Activated CD8-positive, alpha-beta memory T cell treated with anti-CD3 and anti-CD28 coated beads, Interleukin-2, amount 10 ng/mL, durations not matched to agents 7 days and 5 days (primary cell): Measurements from ENCODE around the gene SZRD1. TPM values are rescaled to one million over a fixed set of nuclear protein-coding genes. Genes with fewer than 3 reads are reported as not detected.

Experiments used
- ATAC-seq: fragments of 150-1000 bp; cut with Tn5 transposase; one replicate; pipeline ENCODE4 v1.10.0; 2021; ENCODE audit warnings: moderate library complexity
- CTCF ChIA-PET: fragments of 350-600 bp; sonication (Branson Sonifier 250); formaldehyde crosslinking; loops from one replicate; lab custom pipeline; 2021; ENCODE audit warnings: antibody characterized with exemption; lab: Charles Lee
- DNase-seq: peaks from one replicate; pipeline ENCODE4 v3.0.0-alpha.2; 2020
- H3K27ac Mint-ChIP-seq: one replicate; pipeline ENCODE4 v1.8.0; 2021; ENCODE audit warnings: mild to moderate bottlenecking, mixed read lengths
- H3K27me3 Mint-ChIP-seq: one replicate; pipeline ENCODE4 v1.8.0; 2021; ENCODE audit warnings: mixed read lengths
- H3K36me3 Mint-ChIP-seq: one replicate; pipeline ENCODE4 v1.8.0; 2021; ENCODE audit warnings: mild to moderate bottlenecking, mixed read lengths
- H3K4me1 Mint-ChIP-seq: one replicate; pipeline ENCODE4 v1.8.0; 2021; ENCODE audit warnings: mixed read lengths
- H3K4me3 Mint-ChIP-seq: one replicate; pipeline ENCODE4 v1.8.0; 2021; ENCODE audit warnings: mild to moderate bottlenecking, moderate library complexity, mixed read lengths
- H3K9me3 Mint-ChIP-seq: one replicate; pipeline ENCODE4 v1.8.0; 2022; ENCODE audit warnings: low read depth, mixed read lengths
- total RNA-seq, 2 experiments: library from RNA; stranded (reverse); gene quantifications; one replicate each; pipeline ENCODE4 v1.2.3, GENCODE V29; 2021

The SZRD1 gene
- total RNA-seq, 2 experiments from 2014 or later, result 161 to 189 TPM

DNA sequence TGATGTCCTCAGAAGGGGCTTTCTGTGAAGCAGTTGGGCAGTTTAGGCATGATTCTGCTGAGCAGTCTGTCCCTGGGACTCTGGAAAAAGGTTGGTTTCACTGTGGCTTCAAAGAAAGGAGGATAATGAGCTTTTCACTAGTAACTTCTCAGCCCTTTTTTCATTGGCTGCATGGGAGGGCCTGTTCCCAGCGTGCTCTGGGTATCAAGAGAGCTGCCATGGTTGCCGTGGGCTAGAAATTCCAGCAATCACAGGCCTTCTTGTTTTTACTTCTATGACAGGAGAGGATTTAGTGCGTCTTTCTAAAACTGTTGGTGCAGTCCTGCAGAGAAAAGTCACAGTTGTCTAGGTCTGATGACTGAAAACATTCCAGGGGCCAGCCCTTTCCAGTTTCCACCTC, 7.2 kb downstream of the SZRD1 start:
- Mint-ChIP-seq H3K4me1 (peaks cover 67% of the 10 kb centered on the region), H3K27ac (peak overlapping the region; percentile 69), H3K4me3 (no peak overlapping the region), H3K9me3 (no peaks in the 10 kb centered on the region), H3K36me3 (peaks cover 30% of the 10 kb centered on the region), H3K27me3 (no peaks in the 10 kb centered on the region)
- ATAC-seq (no peak), DNase-seq (no peak)
- CTCF ChIA-PET, result interaction anchor here (1.3 to 2.1 kb wide), 4 partner anchors 12 to 130 kb away, joined by 3 to 7 read pairs (median 3); partner anchors contain the start of gene NECAP2

DNA sequence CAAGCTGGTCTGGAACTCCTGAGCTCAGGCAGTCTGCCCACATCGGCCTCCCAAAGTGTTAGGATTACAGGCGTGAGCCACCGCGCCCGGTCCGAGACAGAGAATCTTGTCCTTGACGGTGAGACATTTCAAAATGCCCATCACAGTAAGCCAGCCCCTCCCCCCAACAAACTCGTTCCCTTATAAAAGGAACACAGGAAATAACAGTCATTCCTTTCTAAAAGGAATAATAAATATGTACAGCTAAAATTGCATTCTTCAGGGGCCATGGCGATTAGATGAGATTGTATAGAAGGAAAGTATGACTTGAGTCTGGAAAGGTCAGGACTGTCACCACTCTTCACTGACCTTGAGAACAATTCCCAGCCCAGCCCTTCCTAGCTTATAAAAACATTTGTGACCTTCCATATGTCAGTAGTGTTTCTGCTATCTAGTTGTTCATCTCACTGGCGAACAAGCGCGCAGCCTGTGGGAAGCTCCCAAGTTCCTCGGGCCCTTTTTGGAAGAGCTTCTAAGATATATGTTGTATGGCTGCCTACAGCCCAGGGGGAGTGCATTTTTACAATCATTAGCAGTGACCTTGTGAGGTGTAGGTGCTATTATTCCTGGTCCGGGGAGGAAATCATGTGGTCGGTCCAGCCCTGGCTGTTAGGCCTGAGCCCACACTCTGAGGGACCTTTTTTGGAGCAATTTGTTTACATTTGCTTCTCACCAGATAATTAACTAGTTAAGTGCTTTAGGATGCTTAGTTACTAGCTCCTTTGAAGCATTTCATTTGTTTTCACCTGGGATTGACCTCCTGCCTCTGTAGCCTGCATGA, 8.7 kb downstream of the SZRD1 start:
- Mint-ChIP-seq H3K4me1 (peaks cover 59% of the 10 kb centered on the region), H3K36me3 (peaks cover 31% of the 10 kb centered on the region), H3K27me3 (no peaks in the 10 kb centered on the region), H3K4me3 (no peak overlapping the region), H3K9me3 (no peaks in the 10 kb centered on the region), H3K27ac (peak overlapping the region; percentile 27)
- no peak for DNase-seq
- ATAC-seq, result no peak
- CTCF ChIA-PET, result interaction anchor here (1.3 to 2.1 kb wide), 3 partner anchors 13 to 66 kb away, joined by 3 to 7 read pairs (median 4); partner anchors contain the start of gene NECAP2

DNA sequence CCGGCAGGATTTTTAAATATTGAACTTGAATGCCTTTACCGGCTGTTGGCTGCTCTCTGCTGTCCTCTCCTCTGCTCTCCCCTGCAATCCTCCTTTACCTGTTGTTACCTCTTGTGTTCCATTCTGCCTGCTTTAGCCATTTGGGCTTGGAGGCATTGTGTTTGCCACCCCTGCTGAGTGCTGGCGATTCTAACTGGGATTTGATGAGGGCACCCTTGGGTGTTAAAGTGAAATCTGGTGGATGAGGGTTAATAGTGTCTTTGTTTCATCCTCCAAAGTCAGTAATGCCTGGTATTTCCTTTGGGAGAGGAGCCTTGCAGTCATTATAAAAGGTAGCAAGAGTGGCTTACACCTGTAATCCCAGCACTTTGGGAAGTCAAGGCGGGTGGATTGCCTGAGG, 9.9 kb downstream of the SZRD1 start:
- Mint-ChIP-seq H3K4me3 (no peak overlapping the region), H3K27ac (no peak overlapping the region), H3K4me1 (peaks cover 51% of the 10 kb centered on the region), H3K9me3 (no peaks in the 10 kb centered on the region), H3K27me3 (no peaks in the 10 kb centered on the region), H3K36me3 (peaks cover 27% of the 10 kb centered on the region)
- CTCF ChIA-PET, result interaction anchor here (1.3 kb wide), 1 partner anchor 65 kb away, joined by 4 read pairs; no protein-coding TSS in a partner anchor
- no peak for ATAC-seq
- no peak for DNase-seq

DNA sequence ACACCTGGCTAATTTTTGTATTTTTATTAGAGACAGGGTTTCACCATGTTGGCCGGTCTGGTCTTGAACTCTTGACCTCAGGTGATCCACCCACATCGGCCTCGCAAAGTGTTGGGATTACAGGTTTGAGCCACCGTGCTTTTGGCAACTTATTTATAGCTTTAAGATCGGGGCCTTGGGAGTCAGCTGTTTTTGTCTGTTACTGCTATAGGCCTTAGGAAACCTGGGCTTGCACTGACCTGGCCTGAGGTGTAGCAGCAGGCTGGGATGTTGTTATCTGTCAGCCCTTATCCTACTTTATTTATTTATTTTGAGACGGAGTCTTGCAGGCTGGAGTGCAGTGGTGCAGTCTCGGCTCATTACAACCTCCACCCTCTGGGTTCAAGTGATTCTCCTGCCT, 11.4 kb downstream of the SZRD1 start:
- CTCF ChIA-PET, result no interaction called here

DNA sequence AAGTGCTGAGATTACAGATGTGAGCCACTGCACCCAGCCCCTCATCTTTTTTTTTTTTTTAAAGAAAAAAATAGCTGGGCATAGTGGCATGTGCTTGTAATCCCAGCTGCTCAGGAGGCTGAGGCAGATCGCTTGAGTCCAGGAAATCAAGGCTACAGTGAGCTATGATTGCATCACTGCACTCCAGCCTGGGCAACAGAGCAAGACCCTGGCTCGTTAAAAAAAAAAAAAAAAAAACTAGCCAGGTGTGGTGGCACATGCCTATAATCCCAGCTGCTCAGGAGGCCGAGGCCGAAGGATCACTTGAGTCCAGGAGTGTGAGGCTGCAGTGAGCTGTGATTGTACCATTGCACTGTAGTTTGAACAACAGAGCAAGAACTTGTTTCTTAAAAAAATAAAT, 13.8 kb downstream of the SZRD1 start:
- no peak overlapping the region for H3K4me3 Mint-ChIP-seq
- CTCF ChIA-PET, result interaction anchor here (0.7 to 1.5 kb wide), 2 partner anchors 13 to 302 kb away, joined by 3 to 5 read pairs; no protein-coding TSS in a partner anchor
- H3K4me1 Mint-ChIP-seq, result peaks cover 39% of the 10 kb centered on the region
- ATAC-seq (no peak), DNase-seq (no peak)
- H3K36me3 Mint-ChIP-seq, result peaks cover 19% of the 10 kb centered on the region
- H3K9me3 Mint-ChIP-seq, result no peaks in the 10 kb centered on the region
- no peaks in the 10 kb centered on the region for H3K27me3 Mint-ChIP-seq
- H3K27ac Mint-ChIP-seq, result no peak overlapping the region

More for the DNA sequence above, 11.4 kb downstream of the SZRD1 start:
- Mint-ChIP-seq H3K27me3 (no peaks in the 10 kb centered on the region), H3K27ac (no peak overlapping the region), H3K9me3 (no peaks in the 10 kb centered on the region), H3K36me3 (peaks cover 20% of the 10 kb centered on the region), H3K4me3 (no peak overlapping the region), H3K4me1 (peaks cover 42% of the 10 kb centered on the region)
- DNase-seq, result no peak
- ATAC-seq, result no peak

DNA sequence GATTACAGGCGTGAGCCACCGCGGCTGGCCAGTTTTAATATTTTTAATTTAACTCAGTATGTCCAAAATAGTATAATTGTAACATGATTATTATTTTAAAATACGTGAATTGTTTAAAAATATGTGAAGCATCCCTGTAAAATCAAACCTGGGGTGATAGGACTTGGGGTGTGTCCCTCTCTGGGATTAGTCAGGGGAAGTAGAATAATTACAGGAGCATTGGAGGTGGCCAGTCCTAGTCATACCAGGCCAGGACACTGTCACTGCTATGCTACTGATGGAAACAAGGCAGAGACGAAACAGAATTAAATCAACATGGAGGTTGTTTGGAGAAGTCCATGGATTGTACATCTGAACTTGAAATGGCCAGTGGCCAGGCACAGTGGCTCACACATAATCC, 16.8 kb downstream of the SZRD1 start:
- Mint-ChIP-seq H3K27me3 (no peaks in the 10 kb centered on the region), H3K27ac (no peak overlapping the region), H3K4me1 (peaks cover 42% of the 10 kb centered on the region), H3K4me3 (no peak overlapping the region), H3K9me3 (no peaks in the 10 kb centered on the region), H3K36me3 (peaks cover 19% of the 10 kb centered on the region)
- CTCF ChIA-PET, result no interaction called here
- no peak for ATAC-seq
- no peak for DNase-seq

DNA sequence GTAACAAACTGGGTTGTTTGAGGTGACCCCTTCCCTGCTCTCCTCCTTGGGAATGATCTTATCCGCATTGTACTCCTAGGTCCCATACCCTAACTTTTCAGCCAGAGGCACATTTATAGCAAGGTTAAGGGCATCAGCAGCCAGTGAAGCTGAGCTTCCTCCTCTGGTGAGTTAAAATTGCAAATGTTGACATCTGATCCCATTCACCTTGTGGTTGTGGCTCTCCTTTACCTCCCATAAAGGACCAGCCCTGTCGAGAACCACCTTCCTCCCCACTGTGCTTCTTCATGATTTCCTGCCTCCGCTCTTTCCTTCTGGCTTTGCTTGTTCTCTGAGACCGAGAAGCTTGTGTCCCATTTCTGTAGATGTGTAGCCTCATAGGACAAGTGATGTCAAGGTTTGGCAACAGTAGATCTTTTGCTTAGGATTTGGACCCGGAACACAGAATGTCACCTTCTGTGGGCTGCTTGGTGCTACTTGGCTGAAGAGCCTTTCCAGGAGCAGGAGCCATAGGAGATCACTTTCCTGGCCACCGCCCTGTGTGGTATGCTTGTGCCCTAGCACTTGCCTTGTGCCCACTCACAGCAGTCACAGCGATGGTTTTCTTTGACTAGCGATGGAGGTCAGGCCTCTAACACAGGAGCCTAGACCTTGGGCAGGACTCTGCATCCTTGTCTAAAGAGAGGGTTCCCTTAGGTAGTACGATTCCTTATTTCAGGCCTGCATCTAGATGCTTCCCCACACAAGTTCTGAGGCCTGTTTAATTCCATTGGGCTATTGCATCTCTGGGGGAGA, 18.8 kb downstream of the SZRD1 start:
- ATAC-seq (no peak), DNase-seq (no peak)
- Mint-ChIP-seq H3K9me3 (no peaks in the 10 kb centered on the region), H3K36me3 (peaks cover 18% of the 10 kb centered on the region), H3K27ac (peak overlapping the region; percentile 22), H3K4me3 (no peak overlapping the region), H3K4me1 (peaks cover 52% of the 10 kb centered on the region), H3K27me3 (no peaks in the 10 kb centered on the region)
- CTCF ChIA-PET, result interaction anchor here (1.2 to 2.9 kb wide), 2 partner anchors 34 to 54 kb away, joined by 5 to 16 read pairs; partner anchors contain the start of genes FBXO42 and NECAP2

DNA sequence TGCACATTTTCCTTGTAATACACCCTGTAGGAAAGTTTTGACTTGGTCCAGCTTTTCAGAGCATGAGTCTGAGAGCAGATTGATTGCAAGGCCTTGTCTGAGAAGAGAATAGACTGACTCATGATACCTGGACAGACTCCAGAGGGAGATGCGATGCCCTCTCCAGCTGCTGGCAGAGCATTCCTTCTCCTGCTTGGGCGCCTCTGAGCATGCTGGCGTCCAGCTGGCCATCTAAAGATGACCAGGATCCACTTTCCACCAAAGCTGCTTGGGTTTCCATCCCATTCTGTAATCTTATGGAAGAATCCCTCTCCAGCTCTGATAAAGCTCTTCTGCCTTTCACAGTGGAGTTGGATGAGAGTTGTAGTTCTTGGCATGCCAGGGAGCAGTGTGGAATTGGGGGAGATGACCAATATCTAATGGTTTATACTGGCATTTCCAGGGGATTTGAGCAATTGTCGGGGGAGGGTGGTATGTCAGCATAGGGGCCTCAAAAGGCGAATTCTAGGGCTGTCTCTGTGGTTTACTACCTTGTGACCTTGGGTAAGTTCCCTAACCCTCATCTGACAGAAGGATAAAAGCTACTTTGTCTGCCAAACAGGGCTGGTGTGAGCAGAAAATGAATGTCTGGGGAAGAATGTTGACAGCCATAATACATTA, 19.5 kb downstream of the SZRD1 start:
- Mint-ChIP-seq H3K4me1 (peaks cover 60% of the 10 kb centered on the region), H3K27ac (peak overlapping the region; percentile 54), H3K4me3 (peak overlapping the region; percentile 69), H3K9me3 (no peaks in the 10 kb centered on the region), H3K27me3 (no peaks in the 10 kb centered on the region), H3K36me3 (peaks cover 19% of the 10 kb centered on the region)
- peak; percentile 45 for ATAC-seq
- no peak for DNase-seq
- CTCF ChIA-PET, result interaction anchor here (0.9 to 2.9 kb wide), 3 partner anchors 14 to 53 kb away, joined by 3 to 16 read pairs (median 5); partner anchors contain the start of genes FBXO42 and NECAP2

DNA sequence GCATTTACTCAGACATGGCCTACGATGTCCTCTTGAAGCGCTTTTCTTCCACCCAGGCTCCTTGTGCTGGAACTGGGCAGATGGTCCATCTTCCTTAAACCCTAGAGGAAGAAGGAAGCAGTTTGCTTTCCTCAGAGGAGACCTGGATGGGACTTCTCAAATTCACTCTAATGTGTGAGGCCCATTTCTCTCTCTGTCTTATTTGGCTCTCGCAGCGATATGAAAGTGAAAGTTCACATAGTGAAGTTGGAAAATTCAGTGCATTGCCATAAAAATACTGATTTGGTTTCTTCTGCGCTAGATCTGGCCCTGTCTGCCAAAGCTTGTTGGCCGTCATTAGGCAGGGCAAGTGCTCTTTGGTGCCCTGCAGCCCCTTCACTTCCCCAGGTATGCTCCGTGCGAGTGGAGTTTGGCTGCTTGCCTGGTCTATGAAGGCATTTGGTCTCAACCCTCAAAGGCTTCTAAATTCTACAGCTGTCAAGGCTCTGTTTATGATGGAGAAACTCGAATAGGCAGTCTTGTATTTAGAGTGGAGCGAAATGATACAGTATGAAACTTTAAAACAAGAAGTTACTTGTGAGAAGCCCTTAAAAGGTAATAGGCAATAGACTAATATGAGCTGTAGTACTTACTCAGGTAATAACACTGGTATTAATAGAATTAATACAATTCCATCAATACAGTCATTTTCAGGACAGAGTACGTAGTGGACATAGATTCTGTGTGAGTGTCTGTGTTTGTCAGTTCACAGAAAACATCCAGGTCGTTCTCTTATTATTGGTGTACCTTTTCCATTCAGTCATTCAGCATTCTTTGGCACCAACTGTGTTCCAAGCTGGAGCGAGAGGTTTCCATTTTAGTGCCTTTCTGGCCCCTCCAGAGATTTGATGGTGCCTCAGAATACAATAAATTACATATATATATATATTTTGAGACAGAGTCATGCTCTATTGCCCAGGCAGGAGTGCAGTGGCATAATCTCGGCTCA, 20.5 kb downstream of the SZRD1 start:
- H3K4me1 Mint-ChIP-seq, result peaks cover 66% of the 10 kb centered on the region
- peaks cover 20% of the 10 kb centered on the region for H3K36me3 Mint-ChIP-seq
- CTCF ChIA-PET, result interaction anchor here (0.9 to 2.9 kb wide), 4 partner anchors 15 to 52 kb away, joined by 3 to 16 read pairs (median 4); partner anchors contain the start of genes FBXO42 and NECAP2
- peak; percentile 52 for ATAC-seq
- no peaks in the 10 kb centered on the region for H3K9me3 Mint-ChIP-seq
- no peak for DNase-seq
- H3K27ac Mint-ChIP-seq, result peak overlapping the region; percentile 59
- H3K4me3 Mint-ChIP-seq, result peak overlapping the region; percentile 69
- no peaks in the 10 kb centered on the region for H3K27me3 Mint-ChIP-seq

DNA sequence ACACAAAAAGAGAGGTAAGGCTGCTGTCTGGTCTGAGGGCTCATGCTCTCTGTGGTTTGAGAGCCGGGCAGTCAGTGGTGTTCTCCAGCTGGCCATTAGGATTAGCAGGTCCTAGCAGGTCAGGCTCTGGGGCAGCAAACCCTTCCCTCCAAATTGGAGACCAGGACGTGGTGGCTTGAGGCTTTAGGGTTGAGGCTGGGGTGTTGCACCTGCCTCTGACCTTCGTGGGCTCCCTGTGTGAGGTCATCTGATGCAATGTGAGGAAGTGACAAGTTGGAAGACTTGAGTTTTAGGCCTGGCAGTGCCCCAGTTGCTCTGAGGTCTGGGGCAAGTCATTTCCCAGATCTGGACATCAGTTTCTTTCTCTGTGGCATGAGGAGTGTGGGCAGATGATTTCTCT, 24.4 kb downstream of the SZRD1 start:
- H3K27me3 Mint-ChIP-seq, result no peaks in the 10 kb centered on the region
- H3K4me3 Mint-ChIP-seq, result no peak overlapping the region
- CTCF ChIA-PET, result interaction anchor here (1.4 to 1.5 kb wide), 2 partner anchors 29 to 34 kb away, joined by 3 to 4 read pairs; no protein-coding TSS in a partner anchor
- peak overlapping the region; percentile 77 for H3K27ac Mint-ChIP-seq
- peaks cover 50% of the 10 kb centered on the region for H3K4me1 Mint-ChIP-seq
- peak; percentile 56 for ATAC-seq
- peak; percentile 51 for DNase-seq
- H3K9me3 Mint-ChIP-seq, result no peaks in the 10 kb centered on the region
- peaks cover 33% of the 10 kb centered on the region for H3K36me3 Mint-ChIP-seq

DNA sequence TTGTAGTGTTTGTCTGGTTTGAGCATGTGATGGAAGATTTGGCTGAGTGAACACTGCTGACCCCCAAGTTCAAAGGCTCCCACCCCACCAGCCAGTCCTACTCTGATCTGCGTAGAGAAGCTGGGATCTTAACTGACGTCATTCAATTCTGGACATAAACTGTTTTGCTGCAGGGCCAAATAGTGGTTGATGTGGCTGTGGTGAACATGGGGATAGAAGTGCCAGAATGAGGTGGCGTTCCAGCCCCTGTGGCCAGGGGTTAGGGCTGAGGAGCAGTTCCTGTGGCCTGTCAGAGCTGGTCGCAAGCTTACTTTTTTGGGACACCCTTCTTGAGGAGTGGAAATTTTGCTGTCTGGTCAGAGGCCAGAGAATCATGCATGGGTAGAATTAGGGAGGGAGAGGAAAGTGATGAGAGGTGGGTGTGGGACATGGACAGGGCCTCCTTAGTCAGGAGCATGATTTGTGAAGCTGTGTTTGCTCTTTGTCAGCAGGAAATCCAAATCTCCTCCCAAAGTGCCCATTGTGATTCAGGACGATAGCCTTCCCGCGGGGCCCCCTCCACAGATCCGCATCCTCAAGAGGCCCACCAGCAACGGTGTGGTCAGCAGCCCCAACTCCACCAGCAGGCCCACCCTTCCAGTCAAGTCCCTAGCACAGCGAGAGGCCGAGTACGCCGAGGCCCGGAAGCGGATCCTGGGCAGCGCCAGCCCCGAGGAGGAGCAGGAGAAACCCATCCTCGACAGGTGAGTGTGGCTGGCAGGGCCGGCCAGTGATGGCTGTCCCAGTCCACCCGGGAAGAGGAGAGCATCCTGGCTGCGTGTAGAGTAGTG, 25.9 kb downstream of the SZRD1 start:
- Mint-ChIP-seq H3K9me3 (no peaks in the 10 kb centered on the region), H3K36me3 (peaks cover 33% of the 10 kb centered on the region), H3K4me1 (peaks cover 38% of the 10 kb centered on the region), H3K27me3 (no peaks in the 10 kb centered on the region), H3K4me3 (no peak overlapping the region), H3K27ac (peak overlapping the region; percentile 77)
- no peak for ATAC-seq
- DNase-seq, result no peak
- CTCF ChIA-PET, result interaction anchor here (1.8 kb wide), 1 partner anchor 47 kb away, joined by 5 read pairs; the partner anchor contains the start of gene NECAP2
